Right ventricle myocardium inferior (tissue), 1 donor: ENCODE data around the gene FNDC11. TPM values are rescaled to one million over a fixed set of nuclear protein-coding genes. Genes with fewer than 3 reads are reported as not detected.
"Not testable (repeated sequence)": the region's sequence is repeated elsewhere in the genome, so short reads cannot be mapped to it uniquely, and the experiment has no call there.

Experiments
- ATAC-seq: fragments of 200-7000 bp; cut with Tn5 transposase; one replicate; pipeline ENCODE4 v1.9.1; 2020; ENCODE audit warnings: mild to moderate bottlenecking, moderate library complexity
- DNase-seq: peaks from one replicate; pipeline ENCODE4 v3.0.0; 2021; ENCODE audit errors: missing footprints
- intact Hi-C: fragments of 100-400 bp; cut with DNase I; formaldehyde crosslinking; loops from one replicate; pipeline ENCODE4 v1.11.0; 2022
- total RNA-seq: library from RNA; stranded (reverse); fragmentation: NEBNext Ultra II Directional; extraction: Animal tissue kit (Norgen Biotek cat#: 25700); gene quantifications from one replicate; pipeline ENCODE4 v1.2.1, GENCODE V29; 2021
- donor health status: DM: no; HTN: yes; CAD: no; lungs with severe emphysema.

The FNDC11 gene
- total RNA-seq, 1 donor from 2014 or later: 0.16 TPM

DNA sequence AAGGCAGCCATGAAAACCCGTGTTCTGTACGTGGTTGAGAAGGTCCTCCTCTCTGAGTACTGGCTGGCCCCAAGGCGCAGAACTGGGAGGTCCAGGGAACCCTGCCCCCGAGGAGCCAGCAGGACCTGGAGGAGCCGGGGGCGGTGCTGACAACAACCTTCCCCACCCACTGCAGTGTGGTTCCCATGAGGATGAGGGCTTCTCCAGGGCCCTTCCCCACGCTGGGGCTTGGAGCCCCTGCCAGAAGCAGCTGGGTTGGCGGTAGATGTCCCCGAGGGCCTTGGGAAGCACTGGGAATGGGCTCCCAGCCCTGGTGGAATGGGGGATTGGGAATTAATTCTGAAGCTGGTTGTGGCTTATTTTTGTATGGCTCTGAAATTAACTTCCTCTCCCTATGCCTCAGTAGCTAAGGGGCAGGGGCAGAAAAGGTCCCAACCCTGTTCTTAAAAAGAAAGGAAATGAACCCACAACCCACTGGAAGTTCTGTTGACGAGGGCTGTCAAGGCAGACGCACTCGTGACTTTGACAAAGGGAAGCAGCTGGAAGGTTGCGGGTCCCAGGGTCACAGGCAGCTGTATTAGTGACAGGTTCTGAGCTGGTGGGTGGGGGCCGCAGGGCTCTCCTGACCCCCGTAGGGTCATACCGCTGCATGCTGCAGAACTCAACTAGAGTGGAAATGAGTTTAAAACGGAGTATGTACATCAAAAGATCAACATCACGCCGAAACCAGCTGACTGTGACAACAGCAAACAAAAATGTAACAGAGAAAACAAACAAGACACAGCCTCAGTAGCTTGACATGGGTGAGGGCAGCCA is 34.0 kb downstream of the FNDC11 start:
- DNase-seq (no peak), ATAC-seq (no peak)
- intact Hi-C loops: no loop called here

- no peak for ATAC-seq
- intact Hi-C loops: no loop called here
- no peak for DNase-seq
Measured at GRCh38 chr20:63588641-63589041, 34.7 kb downstream of the FNDC11 start.

DNA sequence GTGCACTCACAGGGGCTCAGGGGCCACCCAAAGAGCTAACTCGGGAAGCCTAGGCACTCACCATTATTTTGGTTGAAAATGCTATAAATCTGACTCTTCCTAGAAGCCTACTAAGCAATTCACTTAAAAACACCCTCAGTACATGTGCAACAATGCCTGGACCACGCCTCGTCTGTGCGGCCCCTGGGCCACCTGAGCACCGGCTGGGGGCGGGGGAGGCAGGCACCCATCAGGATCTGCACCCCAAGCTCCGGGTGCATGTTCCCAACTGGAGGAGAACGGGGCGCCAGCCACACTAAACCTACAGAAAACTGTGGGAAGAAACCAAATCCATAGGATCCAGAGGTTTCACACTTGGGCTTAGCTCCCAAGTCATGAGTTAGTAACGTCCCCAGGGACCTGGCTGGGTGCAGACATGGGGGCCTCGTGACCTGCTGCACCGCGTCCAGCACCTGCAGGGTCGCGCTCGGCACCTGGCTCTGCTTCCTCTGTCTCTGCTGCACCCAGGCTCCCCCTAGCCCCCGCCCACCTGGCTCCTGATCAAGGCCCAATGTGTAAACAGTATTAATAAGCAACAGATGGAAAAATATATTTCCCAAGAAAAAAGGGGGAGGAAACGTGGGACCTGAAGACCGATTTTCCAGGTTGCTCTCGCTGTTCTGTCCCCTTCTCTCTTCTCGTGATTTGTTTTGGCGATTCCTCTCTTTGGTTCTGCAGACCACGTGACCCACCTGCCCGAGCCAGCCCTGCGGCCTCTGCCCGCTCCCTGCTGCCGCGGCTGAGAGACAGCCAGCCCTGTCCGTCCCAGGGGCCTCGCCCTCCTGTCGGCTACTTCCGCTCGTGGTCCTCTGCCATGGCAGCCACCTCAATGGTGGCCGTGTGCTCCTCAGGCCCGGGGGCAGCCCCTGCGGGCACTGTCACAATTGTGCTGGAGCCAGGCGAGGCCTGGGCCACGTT is 35.6 kb downstream of the FNDC11 start:
- no peak for ATAC-seq
- DNase-seq: no peak
- intact Hi-C loops: no loop called here

DNA sequence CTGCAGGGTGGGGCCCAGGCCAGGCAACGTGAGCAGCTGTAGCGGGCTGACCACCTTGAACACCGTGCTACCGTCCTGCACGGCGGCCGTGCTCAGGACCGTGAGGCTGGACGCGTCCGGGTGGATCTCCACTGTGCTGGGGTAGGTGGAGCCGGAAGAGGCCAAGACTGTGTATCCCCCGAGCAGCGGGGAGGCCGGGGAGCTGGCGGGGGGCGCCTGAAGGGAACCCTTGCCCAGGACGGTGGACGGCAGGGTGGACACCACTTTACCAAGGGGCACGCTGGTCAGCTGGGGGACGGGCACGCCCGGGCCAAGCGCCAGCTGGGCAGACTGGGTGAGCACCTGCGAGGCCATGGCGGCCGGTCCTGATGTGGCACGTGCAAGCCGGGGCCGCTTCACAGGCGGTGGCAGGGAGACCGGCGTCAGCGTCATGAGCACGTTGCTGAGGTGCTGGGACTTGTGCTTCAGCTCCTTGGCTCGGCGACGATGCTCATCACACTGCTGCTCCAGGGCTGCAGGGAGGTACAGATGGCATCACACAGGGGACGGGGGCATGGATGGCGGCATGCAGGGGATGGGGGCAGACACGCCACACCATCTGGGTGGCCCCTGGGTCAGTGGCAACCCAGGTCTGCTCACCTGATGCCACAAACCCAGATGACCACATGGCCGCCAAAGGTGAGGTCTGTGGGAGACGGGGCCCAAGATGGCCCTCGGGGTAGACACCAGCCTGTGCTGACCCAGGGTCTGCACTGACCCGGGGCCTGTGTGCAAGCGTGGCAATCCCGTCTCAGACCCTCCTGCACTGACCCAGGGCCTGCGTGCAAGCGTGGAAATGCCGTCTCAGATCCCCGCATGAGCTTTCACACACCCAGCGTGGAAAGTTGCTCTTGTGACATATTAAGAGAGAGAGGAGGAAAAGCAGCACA is 36.5 kb downstream of the FNDC11 start:
- no peak for DNase-seq
- intact Hi-C loops: no loop called here

GRCh38 chr20:63591147-63591533 is 37.2 kb downstream of the FNDC11 start:
- ATAC-seq (no peak), DNase-seq (no peak)
- intact Hi-C loops: no loop called here

More for the DNA sequence above, 36.5 kb downstream of the FNDC11 start:
- no peak for ATAC-seq

DNA sequence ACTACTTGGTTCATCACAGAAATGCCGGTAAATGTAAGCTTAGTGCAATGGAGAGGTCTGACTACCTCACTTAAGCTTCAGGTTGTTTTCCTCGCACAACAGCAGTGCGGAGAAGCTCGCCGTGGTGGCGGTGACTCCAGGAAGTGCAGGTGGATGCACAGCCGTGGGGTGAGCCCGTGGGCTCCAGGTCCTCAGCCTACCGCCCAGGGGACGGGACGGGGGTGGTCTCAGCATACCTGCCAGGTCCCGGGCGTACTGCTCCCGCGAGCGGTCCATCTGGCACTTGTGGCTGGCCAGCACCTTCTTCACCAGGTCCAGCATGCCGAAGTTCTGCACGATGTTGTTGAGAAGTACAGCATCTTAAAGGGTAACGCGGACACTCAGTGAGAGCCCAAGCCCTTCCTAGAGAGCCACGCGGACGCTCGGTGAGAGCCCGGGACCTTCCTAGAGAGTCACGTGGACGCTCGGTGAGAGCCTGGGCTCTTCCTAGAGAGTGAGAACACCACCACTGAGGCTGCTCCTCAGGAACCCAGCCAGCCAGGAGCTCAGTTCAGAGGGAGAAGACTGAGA is 37.9 kb downstream of the FNDC11 start:
- no peak for ATAC-seq
- intact Hi-C loops: no loop called here
- DNase-seq: no peak

DNA sequence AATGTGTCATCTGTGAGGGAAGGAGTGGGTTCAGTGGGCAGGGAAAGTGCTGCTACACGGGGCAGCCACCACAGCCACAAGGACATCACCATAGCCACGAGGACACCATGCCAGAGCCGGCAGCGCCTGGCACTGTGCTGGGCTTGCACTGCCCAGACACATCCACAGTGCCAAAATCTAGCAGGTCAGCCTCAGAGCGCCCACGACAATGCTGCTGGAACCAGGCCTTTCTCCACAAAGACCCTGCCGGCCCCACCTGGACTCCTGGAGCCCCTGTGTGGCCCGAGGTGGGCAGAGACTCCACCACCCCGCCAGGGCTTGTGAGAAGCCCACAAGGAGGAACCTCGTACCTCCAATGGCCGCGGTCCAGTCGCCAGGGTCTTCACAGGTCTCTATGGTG is 38.7 kb downstream of the FNDC11 start:
- no peak for ATAC-seq
- intact Hi-C loops: no loop called here
- DNase-seq: no peak

DNA sequence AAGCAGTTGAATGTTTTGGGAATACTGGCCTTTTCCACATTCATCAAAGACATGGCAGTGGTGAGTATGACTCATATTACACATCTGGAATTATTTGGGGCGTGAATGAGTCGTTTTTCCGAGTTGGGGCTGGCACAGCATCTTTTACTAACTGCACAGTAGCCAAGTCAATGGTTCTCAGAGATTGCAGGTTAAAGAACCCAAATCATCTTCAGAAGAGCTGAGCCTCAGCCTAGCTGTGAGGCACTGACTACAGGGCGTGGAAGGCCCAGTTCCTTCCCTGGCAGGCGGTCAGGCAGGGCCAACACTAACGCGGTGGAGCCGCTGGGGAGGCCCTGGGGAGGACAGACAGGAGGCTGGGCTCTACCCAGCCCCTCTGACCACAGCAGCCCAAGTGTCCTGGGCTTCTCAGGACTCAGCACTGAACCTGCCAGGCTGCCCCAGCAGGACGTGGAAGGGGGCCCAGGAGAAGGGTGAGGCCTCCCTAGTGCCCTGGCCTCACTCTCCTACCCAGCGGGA is 40.1 kb downstream of the FNDC11 start:
- DNase-seq: no peak
- no peak for ATAC-seq
- intact Hi-C loops: no loop called here

GRCh38 chr20:63595416-63596127 is 41.6 kb downstream of the FNDC11 start:
- ATAC-seq: no peak

GRCh38 chr20:63596423-63596822 is 42.5 kb downstream of the FNDC11 start:
- ATAC-seq (no peak), DNase-seq (no peak)
- intact Hi-C loops: no loop called here

More at GRCh38 chr20:63595416-63596127, 41.6 kb downstream of the FNDC11 start:
- no peak for DNase-seq
- intact Hi-C loops: no loop called here

DNA sequence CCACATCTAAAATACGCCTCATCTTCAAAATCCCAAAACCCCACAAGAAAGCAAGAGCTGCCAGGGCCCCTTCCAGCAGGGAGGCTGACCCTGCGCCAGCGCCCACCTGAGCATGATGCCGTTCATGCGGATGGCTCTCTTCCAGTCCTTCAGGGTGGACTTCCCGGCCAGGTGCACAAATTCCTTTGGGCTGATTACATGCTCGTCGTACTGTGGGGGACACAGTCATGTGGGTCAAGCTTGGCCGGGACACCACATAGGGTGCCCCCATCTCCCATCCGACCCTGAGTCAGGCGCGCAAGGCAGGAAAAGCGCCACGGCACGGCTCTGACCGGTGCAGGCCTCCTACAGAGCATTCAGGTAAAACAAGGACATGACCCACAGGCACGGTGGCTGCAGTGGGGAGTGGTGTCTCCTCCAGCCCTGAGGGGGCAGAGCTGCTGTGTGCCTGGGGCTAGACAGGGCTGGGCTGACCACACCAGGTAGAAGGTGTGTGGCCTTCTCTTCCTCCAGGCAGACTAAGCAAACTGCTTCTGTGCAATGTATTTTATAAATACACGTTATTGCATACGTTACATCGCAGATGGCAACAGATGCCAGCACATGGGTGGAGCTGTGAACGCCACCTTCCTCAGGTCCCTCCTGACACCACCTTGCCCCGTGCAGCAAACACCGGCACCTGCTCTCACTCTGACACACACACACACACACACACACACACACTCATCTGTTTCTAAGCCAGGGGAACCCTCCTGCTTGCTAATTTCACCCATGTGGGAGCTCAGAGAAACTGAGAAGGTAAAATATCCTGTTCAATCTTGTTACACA is 43.9 kb downstream of the FNDC11 start:
- ATAC-seq: no peak
- no peak for DNase-seq
- intact Hi-C loops: no loop called here

GRCh38 chr20:63598479-63599395 is 44.8 kb downstream of the FNDC11 start:
- intact Hi-C loops: no loop called here
- ATAC-seq: no peak
- no peak for DNase-seq

DNA sequence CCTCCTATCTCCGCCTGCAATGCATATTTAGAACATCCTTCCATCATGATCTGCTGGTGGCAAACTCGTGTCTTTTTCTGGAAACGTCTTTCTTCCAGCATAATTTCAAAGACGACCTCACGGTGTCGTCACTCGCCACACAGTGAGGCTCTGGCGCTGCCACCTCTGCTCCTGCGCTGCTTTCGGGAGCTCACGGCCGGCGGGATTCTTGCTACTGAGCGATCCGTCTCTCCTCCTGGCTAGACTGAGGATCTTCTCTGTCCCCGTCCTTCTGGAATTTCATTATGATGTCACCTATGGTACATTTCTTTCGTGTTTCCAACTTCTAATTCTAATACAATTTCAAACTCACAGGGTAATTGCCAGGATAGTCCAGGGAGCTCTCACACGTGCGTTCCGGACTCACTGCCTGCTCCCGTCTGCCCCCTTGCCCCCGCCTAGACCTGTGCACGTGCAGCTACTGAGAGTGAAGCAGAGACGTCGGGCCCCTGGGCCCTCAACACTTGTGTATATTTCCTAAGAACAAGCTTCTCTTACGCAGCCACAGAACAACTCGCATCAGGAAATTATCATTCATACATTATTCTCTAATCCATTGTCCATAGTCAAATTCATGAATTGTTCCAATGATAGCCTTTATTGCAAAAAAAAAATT is 45.6 kb downstream of the FNDC11 start:
- ATAC-seq: no peak

DNA sequence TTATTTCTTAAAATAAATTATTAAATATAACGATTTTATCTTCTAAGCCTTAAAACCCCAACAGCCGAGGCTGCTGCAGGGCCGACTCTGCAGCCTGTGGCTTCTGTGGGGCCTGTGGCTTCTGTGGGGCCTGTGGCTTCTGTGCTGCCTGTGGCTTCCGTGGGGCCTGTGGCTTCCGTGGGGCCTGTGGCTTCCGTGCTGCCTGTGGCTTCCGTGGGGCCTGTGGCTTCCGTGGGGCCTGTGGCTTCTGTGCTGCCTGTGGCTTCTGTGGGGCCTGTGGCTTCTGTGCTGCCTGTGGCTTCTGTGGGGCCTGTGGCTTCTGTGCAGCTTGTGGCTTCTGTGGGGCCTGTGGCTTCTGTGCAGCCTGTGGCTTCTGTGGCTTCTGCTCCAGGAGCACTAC is 47.7 kb downstream of the FNDC11 start:
- intact Hi-C loops, DNase-seq, ATAC-seq: not testable (repeated sequence)

More for the DNA sequence above, 45.6 kb downstream of the FNDC11 start:
- intact Hi-C loops: no loop called here
- no peak for DNase-seq

GRCh38 chr20:63602321-63602720 is 48.4 kb downstream of the FNDC11 start:
- intact Hi-C loops: no loop called here
- ATAC-seq: no peak
- DNase-seq: no peak
